DND-41 (cell line): ENCODE data around the gene ZNF8.
A peak's percentile ranks its signal among the peaks of the same experiment; 100 is the strongest.

Source experiments
- CTCF ChIP-seq: IDR thresholded peaks from 2 replicates; pipeline ENCODE4 v1.5.1; 2012; ENCODE audit warnings: borderline replicate concordance, low read length, moderate library complexity, mild to moderate bottlenecking; ENCODE audit not compliant: poor library complexity, severe bottlenecking; ENCODE audit errors: extremely low read depth
- EZH2 ChIP-seq: IDR thresholded peaks from 3 replicates; pipeline ENCODE4 v1.6.1; 2012; ENCODE audit warnings: borderline replicate concordance, low read depth, mild to moderate bottlenecking, moderate library complexity, low read length, inconsistent platforms; ENCODE audit not compliant: severe bottlenecking

- TF ChIP-seq CTCF (peak; percentile 2), EZH2 (no peak)
These were observed 72.3 kb downstream of the ZNF8 start for GRCh38 chr19:58350871-58351557.
